Mammary epithelial cell (primary cell): ENCODE measurements around the gene ARMC8.

ENCODE experiments used
- CTCF ChIP-seq, 2 donors: IDR thresholded peaks in 1 of 2; conservative IDR thresholded peaks in 1 of 2; 2 replicates each; pipeline ENCODE4 v1.5.1; 2011 to 2012; ENCODE audit warnings: inconsistent platforms in 2 of 2, low read length in 2 of 2, mild to moderate bottlenecking in 2 of 2, control low read depth in 1 of 2, low read depth in 1 of 2; ENCODE audit not compliant: insufficient read depth in 1 of 2; ENCODE audit errors: extremely low read depth in 1 of 2
- EZH2 ChIP-seq: IDR thresholded peaks from 2 replicates; pipeline ENCODE4 v1.6.1; 2012; ENCODE audit warnings: low read length, inconsistent platforms, borderline replicate concordance

GRCh38 chr3:138139691-138140090, 47.4 kb upstream of the ARMC8 start:
- no peak for TF ChIP-seq CTCF (conservative IDR thresholded peaks at IDR 0.05 in 1 of 2, IDR thresholded peaks at IDR 0.05 in 1 of 2; ENCODE audit: extremely low read depth in 1 of 2, insufficient read depth in 1 of 2, low read depth in 1 of 2, low read length in 2 of 2)
- no peak for TF ChIP-seq EZH2
